Mesendoderm (in vitro differentiated cells): ENCODE results near the gene ADAM15.

Experiments used
- DNase-seq: peaks from one replicate; pipeline ENCODE4 v3.0.0; 2013
- H2AK5ac ChIP-seq: 2 replicates; pipeline ENCODE4 v1.6.1; 2013; ENCODE audit warnings: low read length, inconsistent platforms
- H2BK120ac ChIP-seq: 2 replicates; pipeline ENCODE4 v1.6.1; 2013; ENCODE audit warnings: low read depth, mild to moderate bottlenecking, low read length, moderate library complexity, mixed read lengths
- H2BK15ac ChIP-seq: replicated peaks from 2 replicates; pipeline ENCODE4 v1.6.1; 2013; ENCODE audit warnings: low read depth, mild to moderate bottlenecking, moderate library complexity
- H2BK5ac ChIP-seq: 2 replicates; pipeline ENCODE4 v1.6.1; 2013; ENCODE audit warnings: low read length, inconsistent platforms
- H3K18ac ChIP-seq: 2 replicates; pipeline ENCODE4 v1.6.1; 2013; ENCODE audit warnings: mild to moderate bottlenecking, low read length, mixed read lengths
- H3K23ac ChIP-seq: one replicate; pipeline ENCODE4 v1.6.1; 2013; ENCODE audit warnings: low read length
- H3K27ac ChIP-seq: 2 replicates; pipeline ENCODE4 v1.5.1; 2013; ENCODE audit warnings: low read depth, mild to moderate bottlenecking, inconsistent platforms, low read length, moderate library complexity
- H3K27me3 ChIP-seq: 2 replicates; pipeline ENCODE4 v1.6.1; 2013; ENCODE audit warnings: low read length, control low read depth, mild to moderate bottlenecking, inconsistent platforms; ENCODE audit not compliant: insufficient read depth, poor library complexity
- H3K36me3 ChIP-seq: 2 replicates; pipeline ENCODE4 v1.6.1; 2013; ENCODE audit warnings: low read length, inconsistent platforms; ENCODE audit not compliant: control insufficient read depth, insufficient read depth
- H3K4ac ChIP-seq: one replicate; pipeline ENCODE4 v1.6.1; 2013; ENCODE audit warnings: low read depth, mild to moderate bottlenecking, low read length, moderate library complexity
- H3K4me1 ChIP-seq: 2 replicates; pipeline ENCODE4 v1.6.1; 2013; ENCODE audit warnings: low read depth, low read length, inconsistent platforms; ENCODE audit not compliant: control insufficient read depth
- H3K4me2 ChIP-seq: 2 replicates; pipeline ENCODE4 v1.6.1; 2013; ENCODE audit warnings: low read length
- H3K4me3 ChIP-seq: 2 replicates; pipeline ENCODE4 v1.5.1; 2013; ENCODE audit warnings: mild to moderate bottlenecking, low read length
- H3K56ac ChIP-seq: one replicate; pipeline ENCODE4 v1.6.1; 2013; ENCODE audit warnings: low read length
- H3K79me1 ChIP-seq: 2 replicates; pipeline ENCODE4 v1.6.1; 2013; ENCODE audit warnings: low read length, inconsistent platforms
- H3K79me2 ChIP-seq: 2 replicates; pipeline ENCODE4 v1.6.1; 2013; ENCODE audit warnings: mild to moderate bottlenecking, low read length; ENCODE audit not compliant: control insufficient read depth, insufficient read depth
- H3K9ac ChIP-seq: 2 replicates; pipeline ENCODE4 v1.6.1; 2013; ENCODE audit warnings: low read length, inconsistent platforms
- H4K5ac ChIP-seq: one replicate; pipeline ENCODE4 v1.6.1; 2013; ENCODE audit warnings: low read length
- H4K8ac ChIP-seq: one replicate; pipeline ENCODE4 v1.6.1; 2013; ENCODE audit warnings: low read depth, mild to moderate bottlenecking, control low read depth, low read length, moderate library complexity
- WGBS: extraction: QIAGEN DNeasy Blood & Tissue Kit; methylation state at CpG from one replicate; pipeline ENCODE4 v1.1.7; 2013; ENCODE audit warnings: low lambda C conversion rate, missing lambda C conversion rate; ENCODE audit not compliant: insufficient coverage; ENCODE audit errors: extremely low coverage; 5-methylcytosine and 5-hydroxymethylcytosine counted together

The ADAM15 gene

DNA sequence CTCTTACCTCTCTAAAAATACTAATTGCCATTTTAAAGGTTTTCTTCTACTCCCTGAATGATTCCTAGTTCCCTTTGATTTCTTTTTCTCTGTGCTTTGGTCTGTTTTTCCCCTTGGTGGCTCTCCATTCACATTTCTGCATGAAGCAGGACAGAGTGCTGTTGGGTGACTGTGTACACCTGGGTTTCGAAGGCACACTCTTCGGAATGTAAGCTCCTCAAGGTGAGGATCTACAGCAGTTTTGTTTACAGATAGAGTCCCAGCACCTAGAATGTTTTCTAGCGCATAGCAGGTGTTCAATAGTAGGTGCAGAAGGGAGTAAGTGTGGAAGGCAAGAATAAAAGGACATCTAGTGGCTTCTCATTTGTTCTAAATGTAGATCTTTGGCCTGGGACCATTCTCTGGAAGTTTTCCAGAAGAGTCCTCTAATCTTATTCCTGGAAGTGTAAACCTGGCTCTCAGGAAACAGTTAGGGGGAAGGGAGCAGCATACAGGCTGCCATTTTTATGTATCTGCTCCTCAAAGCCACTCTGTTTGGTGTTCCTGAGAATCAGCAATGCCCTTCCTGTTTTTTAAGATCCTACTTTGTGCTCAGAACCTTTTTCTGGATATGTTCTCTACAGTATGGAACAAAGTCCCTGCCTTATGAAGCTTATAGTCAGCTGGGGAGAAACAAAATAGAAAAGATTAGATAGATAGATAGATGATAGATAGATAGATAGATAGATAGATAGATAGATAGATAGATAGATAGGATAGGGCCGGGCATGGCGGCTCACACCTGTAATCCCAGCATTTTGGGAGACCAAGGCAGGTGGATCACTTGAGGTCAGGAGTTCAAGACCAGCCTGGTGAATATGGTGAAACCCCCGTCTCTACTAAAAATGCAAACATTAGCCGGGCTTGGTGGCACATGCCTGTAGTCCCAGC is 53.8 kb downstream of the ADAM15 start:
- whole genome bisulfite sequencing: no CpG with 5 or more reads among the region's 7 CpGs

GRCh38 chr1:155105604-155106011 is 54.5 kb downstream of the ADAM15 start:
- Histone ChIP-seq H2BK15ac (no peak overlapping the region), H4K8ac (no peak overlapping the region), H3K4ac (no peak overlapping the region), H3K56ac (no peak overlapping the region), H3K79me1 (no peaks in the 10 kb centered on the region), H3K36me3 (no peaks in the 10 kb centered on the region), H3K9ac (no peak overlapping the region), H3K27me3 (no peaks in the 10 kb centered on the region), H4K5ac (no peak overlapping the region), H3K4me3 (no peak overlapping the region), H3K18ac (no peak overlapping the region), H3K27ac (no peak overlapping the region), H3K79me2 (no peaks in the 10 kb centered on the region), H3K4me2 (no peak overlapping the region), H3K23ac (no peak overlapping the region), H2BK120ac (no peak overlapping the region), H2BK5ac (no peak overlapping the region), H3K4me1 (no peaks in the 10 kb centered on the region), H2AK5ac (no peak overlapping the region)
- no CpG with 5 or more reads among the region's 7 CpGs for WGBS
- no peak for DNase-seq

More for the DNA sequence above, 53.8 kb downstream of the ADAM15 start:
- H3K4me2 ChIP-seq: no peak overlapping the region
- no peak overlapping the region for H3K18ac ChIP-seq
- H3K56ac ChIP-seq: no peak overlapping the region
- no peaks in the 10 kb centered on the region for H3K36me3 ChIP-seq
- H4K8ac ChIP-seq: no peak overlapping the region
- no peak overlapping the region for H2BK15ac ChIP-seq
- no peaks in the 10 kb centered on the region for H3K79me1 ChIP-seq
- no peak for DNase-seq
- no peak overlapping the region for H3K4me3 ChIP-seq
- no peak overlapping the region for H3K4ac ChIP-seq
- H3K23ac ChIP-seq: no peak overlapping the region
- no peak overlapping the region for H3K9ac ChIP-seq
- no peaks in the 10 kb centered on the region for H3K4me1 ChIP-seq
- no peak overlapping the region for H2BK120ac ChIP-seq
- H4K5ac ChIP-seq: no peak overlapping the region
- no peaks in the 10 kb centered on the region for H3K79me2 ChIP-seq
- no peak overlapping the region for H2BK5ac ChIP-seq
- H2AK5ac ChIP-seq: no peak overlapping the region
- H3K27me3 ChIP-seq: no peaks in the 10 kb centered on the region
- no peak overlapping the region for H3K27ac ChIP-seq

- Histone ChIP-seq H2BK5ac (no peak overlapping the region), H3K9ac (no peak overlapping the region), H2BK15ac (no peak overlapping the region), H3K4ac (no peak overlapping the region), H2BK120ac (no peak overlapping the region), H3K27ac (no peak overlapping the region), H3K18ac (no peak overlapping the region), H3K56ac (no peak overlapping the region), H2AK5ac (no peak overlapping the region), H4K8ac (no peak overlapping the region), H4K5ac (no peak overlapping the region), H3K27me3 (no peaks in the 10 kb centered on the region), H3K36me3 (no peaks in the 10 kb centered on the region), H3K23ac (no peak overlapping the region), H3K79me1 (no peaks in the 10 kb centered on the region), H3K4me2 (no peak overlapping the region), H3K4me1 (no peaks in the 10 kb centered on the region), H3K79me2 (no peaks in the 10 kb centered on the region), H3K4me3 (no peak overlapping the region)
- DNase-seq: no peak
- WGBS: no CpG with 5 or more reads among the region's 6 CpGs
Measured at GRCh38 chr1:155106862-155107261, 55.7 kb downstream of the ADAM15 start.

GRCh38 chr1:155107309-155108264 is 56.5 kb downstream of the ADAM15 start:
- H2AK5ac ChIP-seq: no peak overlapping the region
- no peak overlapping the region for H2BK15ac ChIP-seq
- DNase-seq: no peak
- H3K56ac ChIP-seq: no peak overlapping the region
- no peaks in the 10 kb centered on the region for H3K4me1 ChIP-seq
- no peak overlapping the region for H3K23ac ChIP-seq
- no peak overlapping the region for H2BK5ac ChIP-seq
- no peaks in the 10 kb centered on the region for H3K79me2 ChIP-seq
- no peak overlapping the region for H4K8ac ChIP-seq
- no peaks in the 10 kb centered on the region for H3K27me3 ChIP-seq
- no peak overlapping the region for H3K27ac ChIP-seq
- H3K36me3 ChIP-seq: no peaks in the 10 kb centered on the region
- no peak overlapping the region for H3K4me2 ChIP-seq
- no peak overlapping the region for H3K9ac ChIP-seq
- H3K4me3 ChIP-seq: no peak overlapping the region
- H3K18ac ChIP-seq: no peak overlapping the region
- no peaks in the 10 kb centered on the region for H3K79me1 ChIP-seq
- H2BK120ac ChIP-seq: no peak overlapping the region
- no peak overlapping the region for H4K5ac ChIP-seq
- WGBS: no CpG with 5 or more reads among the region's 12 CpGs
- H3K4ac ChIP-seq: no peak overlapping the region

- Histone ChIP-seq H3K23ac (no peak overlapping the region), H3K27ac (no peak overlapping the region), H3K4me1 (no peaks in the 10 kb centered on the region), H2AK5ac (no peak overlapping the region), H2BK5ac (no peak overlapping the region), H3K4me3 (no peak overlapping the region), H3K9ac (no peak overlapping the region), H3K4ac (no peak overlapping the region), H3K18ac (no peak overlapping the region), H2BK120ac (no peak overlapping the region), H3K79me1 (no peaks in the 10 kb centered on the region), H4K5ac (no peak overlapping the region), H3K27me3 (no peaks in the 10 kb centered on the region), H3K4me2 (no peak overlapping the region), H4K8ac (no peak overlapping the region), H3K79me2 (no peaks in the 10 kb centered on the region), H3K56ac (no peak overlapping the region), H2BK15ac (no peak overlapping the region), H3K36me3 (no peaks in the 10 kb centered on the region)
- no peak for DNase-seq
- WGBS: no CpG with 5 or more reads among the region's 5 CpGs
Measured at GRCh38 chr1:155108296-155108695, 57.2 kb downstream of the ADAM15 start.
